Progenitor cell of endocrine pancreas (in vitro differentiated cells): ENCODE results near the gene PAPPA2. TPM values are rescaled to one million over a fixed set of nuclear protein-coding genes. Genes with fewer than 3 reads are reported as not detected.

Experiments used
- DNase-seq: peaks from one replicate; pipeline ENCODE4 v3.0.0; 2021; ENCODE audit warnings: low spot score; ENCODE audit not compliant: unreplicated experiment
- H3K27ac Mint-ChIP-seq: 2 replicates; pipeline ENCODE4 v1.8.0; 2021; ENCODE audit warnings: mild to moderate bottlenecking, moderate library complexity, mixed read lengths
- H3K27me3 Mint-ChIP-seq: 2 replicates; pipeline ENCODE4 v1.8.0; 2021; ENCODE audit warnings: mixed read lengths
- H3K36me3 Mint-ChIP-seq: 2 replicates; pipeline ENCODE4 v1.8.0; 2022; ENCODE audit warnings: mixed read lengths; ENCODE audit not compliant: insufficient read depth
- H3K4me1 Mint-ChIP-seq: 2 replicates; pipeline ENCODE4 v1.8.0; 2021; ENCODE audit warnings: low read depth, mixed read lengths
- H3K4me3 Mint-ChIP-seq: 2 replicates; pipeline ENCODE4 v1.8.0; 2021; ENCODE audit warnings: low read depth, mild to moderate bottlenecking, moderate library complexity, mixed read lengths
- H3K9me3 Mint-ChIP-seq: 2 replicates; pipeline ENCODE4 v1.8.0; 2021; ENCODE audit warnings: low read depth, mixed read lengths
- total RNA-seq: library from RNA; stranded (reverse); gene quantifications from 2 replicates; pipeline ENCODE4 v1.2.1, GENCODE V29; 2021
- TF ChIP-seq, protein P1 (sequence below): fragments of 200-600 bp; sonication (generic); IDR thresholded peaks from one replicate; pipeline ENCODE4 v1.5.0; 2021; ENCODE audit warnings: antibody characterized with exemption, mild to moderate bottlenecking; ENCODE audit not compliant: unreplicated experiment

The PAPPA2 gene
- total RNA-seq, 1 donor from 2014 or later = 4.1 TPM

DNA sequence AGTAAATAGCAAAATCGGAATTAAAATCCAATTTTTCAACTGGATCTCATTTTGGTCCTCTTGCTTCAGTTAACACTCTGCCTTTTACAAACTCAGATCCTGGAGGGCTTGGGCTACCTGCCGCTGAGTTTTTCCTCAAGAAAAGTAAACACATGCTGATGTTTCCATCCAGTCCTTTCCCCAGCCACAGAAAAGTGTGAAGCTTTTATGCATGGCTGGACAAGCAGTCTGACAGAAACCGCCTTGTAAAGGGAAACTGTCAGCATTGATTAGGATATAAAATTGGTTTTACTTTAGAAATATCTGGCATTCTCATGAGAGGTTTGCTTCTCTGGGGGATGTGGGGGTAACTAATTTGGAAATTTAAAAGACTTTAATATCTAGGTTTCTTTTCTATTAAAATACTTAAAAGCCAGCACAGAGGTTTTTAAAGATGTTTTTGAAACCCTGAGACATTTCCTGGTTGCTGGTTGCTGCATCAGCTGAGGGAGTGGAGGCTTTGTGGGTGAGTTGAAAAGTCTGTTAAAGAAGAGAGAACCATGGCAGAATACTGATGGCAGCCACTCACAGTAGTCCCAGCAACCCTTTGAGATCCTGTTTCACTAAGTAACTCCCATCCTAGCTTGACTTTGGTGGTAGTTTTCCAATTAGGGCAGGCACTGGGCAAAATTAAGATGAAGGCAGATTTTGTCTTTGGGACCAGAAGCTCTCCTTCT, 238.3 kb downstream of the PAPPA2 start:
- H3K4me3 Mint-ChIP-seq = no peak overlapping the region
- DNase-seq = no peak
- peaks cover 6% of the 10 kb centered on the region for H3K27me3 Mint-ChIP-seq
- TF ChIP-seq, protein P1, sequence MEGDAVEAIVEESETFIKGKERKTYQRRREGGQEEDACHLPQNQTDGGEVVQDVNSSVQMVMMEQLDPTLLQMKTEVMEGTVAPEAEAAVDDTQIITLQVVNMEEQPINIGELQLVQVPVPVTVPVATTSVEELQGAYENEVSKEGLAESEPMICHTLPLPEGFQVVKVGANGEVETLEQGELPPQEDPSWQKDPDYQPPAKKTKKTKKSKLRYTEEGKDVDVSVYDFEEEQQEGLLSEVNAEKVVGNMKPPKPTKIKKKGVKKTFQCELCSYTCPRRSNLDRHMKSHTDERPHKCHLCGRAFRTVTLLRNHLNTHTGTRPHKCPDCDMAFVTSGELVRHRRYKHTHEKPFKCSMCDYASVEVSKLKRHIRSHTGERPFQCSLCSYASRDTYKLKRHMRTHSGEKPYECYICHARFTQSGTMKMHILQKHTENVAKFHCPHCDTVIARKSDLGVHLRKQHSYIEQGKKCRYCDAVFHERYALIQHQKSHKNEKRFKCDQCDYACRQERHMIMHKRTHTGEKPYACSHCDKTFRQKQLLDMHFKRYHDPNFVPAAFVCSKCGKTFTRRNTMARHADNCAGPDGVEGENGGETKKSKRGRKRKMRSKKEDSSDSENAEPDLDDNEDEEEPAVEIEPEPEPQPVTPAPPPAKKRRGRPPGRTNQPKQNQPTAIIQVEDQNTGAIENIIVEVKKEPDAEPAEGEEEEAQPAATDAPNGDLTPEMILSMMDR = no peak
- H3K36me3 Mint-ChIP-seq = no peaks in the 10 kb centered on the region
- no peak overlapping the region for H3K27ac Mint-ChIP-seq
- H3K4me1 Mint-ChIP-seq = peaks cover 3% of the 10 kb centered on the region
- no peaks in the 10 kb centered on the region for H3K9me3 Mint-ChIP-seq

DNA sequence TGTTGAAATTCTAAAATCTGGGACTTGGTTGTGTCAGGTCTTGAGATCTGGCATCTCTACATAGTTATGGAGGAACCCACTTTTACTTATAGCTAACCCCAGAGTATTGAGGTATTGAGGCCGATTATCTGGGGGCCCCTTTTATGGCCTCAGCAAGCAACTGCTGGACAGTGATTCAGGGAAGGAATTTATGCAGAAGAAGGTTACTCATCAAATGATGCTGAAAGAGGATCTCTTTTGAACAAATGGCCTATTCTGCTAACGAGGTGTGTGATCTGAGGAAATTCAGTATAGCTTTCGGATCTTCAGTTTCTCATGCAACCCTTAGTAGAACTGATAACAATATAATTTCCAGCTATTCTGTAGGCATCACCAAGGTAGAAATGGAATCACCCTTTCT, 239.9 kb downstream of the PAPPA2 start:
- H3K27me3 Mint-ChIP-seq = peaks cover 6% of the 10 kb centered on the region
- H3K4me1 Mint-ChIP-seq = peaks cover 3% of the 10 kb centered on the region
- H3K36me3 Mint-ChIP-seq = no peaks in the 10 kb centered on the region
- no peak overlapping the region for H3K4me3 Mint-ChIP-seq
- TF ChIP-seq, protein P1 = no peak
- no peaks in the 10 kb centered on the region for H3K9me3 Mint-ChIP-seq
- no peak for DNase-seq
- no peak overlapping the region for H3K27ac Mint-ChIP-seq

GRCh38 chr1:176705585-176705984, 242.6 kb downstream of the PAPPA2 start:
- TF ChIP-seq, protein P1 = no peak
- Mint-ChIP-seq H3K4me3 (no peak overlapping the region), H3K9me3 (no peaks in the 10 kb centered on the region), H3K27ac (no peak overlapping the region), H3K36me3 (no peaks in the 10 kb centered on the region), H3K4me1 (peaks cover 3% of the 10 kb centered on the region), H3K27me3 (peaks cover 6% of the 10 kb centered on the region)
- no peak for DNase-seq

DNA sequence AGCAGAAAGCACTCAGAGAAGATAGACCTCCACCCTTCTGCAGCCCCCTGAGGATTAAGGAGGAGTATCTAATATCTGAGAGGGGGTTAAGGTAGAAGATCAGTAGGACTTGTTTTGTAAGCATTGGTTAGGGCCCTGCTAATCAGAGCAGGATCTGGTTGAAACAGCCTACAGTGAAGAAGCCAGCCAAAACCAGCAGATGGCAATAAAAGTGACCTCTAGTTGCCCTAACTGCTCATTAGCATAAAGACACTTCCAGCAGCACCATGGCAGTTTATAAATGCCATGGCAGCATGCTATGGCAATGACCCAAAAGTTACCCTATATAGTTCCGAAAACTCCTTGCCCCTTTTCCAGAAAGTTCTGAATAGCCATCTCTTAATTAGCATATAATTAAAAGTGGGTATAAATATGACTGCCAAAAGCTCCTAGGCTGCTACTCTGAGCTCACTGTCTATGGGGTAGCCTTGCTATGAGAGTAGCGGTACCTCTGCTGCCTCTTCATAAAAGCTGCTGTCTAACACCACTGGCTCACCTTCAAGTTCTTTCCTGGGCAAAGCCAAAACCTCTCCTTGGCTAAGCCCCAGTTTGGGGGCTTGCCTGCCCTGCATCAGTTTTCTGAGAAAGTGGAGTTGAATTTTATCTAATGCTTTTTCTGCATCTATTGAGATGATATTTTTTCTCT, 254.2 kb downstream of the PAPPA2 start:
- Mint-ChIP-seq H3K27ac (no peak overlapping the region), H3K4me3 (no peak overlapping the region), H3K36me3 (no peaks in the 10 kb centered on the region), H3K27me3 (no peaks in the 10 kb centered on the region), H3K9me3 (peaks cover 3% of the 10 kb centered on the region), H3K4me1 (no peaks in the 10 kb centered on the region)
- no peak for DNase-seq
- TF ChIP-seq, protein P1 = no peak

GRCh38 chr1:176719447-176719846, 256.5 kb downstream of the PAPPA2 start:
- no peak for DNase-seq
- Mint-ChIP-seq H3K9me3 (peaks cover 3% of the 10 kb centered on the region), H3K27me3 (no peaks in the 10 kb centered on the region), H3K27ac (no peak overlapping the region), H3K4me3 (no peak overlapping the region), H3K36me3 (no peaks in the 10 kb centered on the region), H3K4me1 (no peaks in the 10 kb centered on the region)
- TF ChIP-seq, protein P1 = no peak
